Esophagus squamous epithelium (tissue), 5 donors: Measurements from ENCODE around the gene GPR62. TPM values are rescaled to one million over a fixed set of nuclear protein-coding genes. Genes with fewer than 3 reads are reported as not detected.

ENCODE experiments used
- DNase-seq: peaks from one replicate; lab custom pipeline; 2025; lab: John Stamatoyannopoulos, UW
- H3K27ac ChIP-seq, 4 donors: fragments of 200-600 bp; sonication (generic); one replicate each; pipeline ENCODE4 v1.5.1; 2016 to 2019; ENCODE audit warnings: mild to moderate bottlenecking in 1 of 4
- H3K27me3 ChIP-seq, 4 donors: fragments of 200-600 bp; sonication (generic); 1 replicate in 3 of 4; 2 replicates in 1 of 4; pipeline versions ENCODE4 v1.5.1 to v1.6.0; 2017 to 2021; ENCODE audit warnings: antibody characterized with exemption in 1 of 4
- H3K36me3 ChIP-seq, 3 donors: fragments of 200-600 bp; sonication (generic); one replicate each; pipeline ENCODE4 v1.5.1; 2016 to 2019
- H3K4me1 ChIP-seq, 3 donors: fragments of 200-600 bp; sonication (generic); one replicate each; pipeline ENCODE4 v1.5.1; 2017 to 2019
- H3K4me3 ChIP-seq, 4 donors: fragments of 200-600 bp; sonication (generic); 1 replicate in 3 of 4; 2 replicates in 1 of 4; pipeline ENCODE4 v1.5.1; 2016 to 2019; ENCODE audit warnings: mild to moderate bottlenecking in 2 of 4, moderate library complexity in 1 of 4
- H3K9me3 ChIP-seq, 3 donors: fragments of 200-600 bp; sonication (generic); one replicate each; pipeline ENCODE4 v1.5.1; 2016 to 2019
- CTCF ChIP-seq, 6 experiments: fragments of 450-650 bp in 4 of 6; fragments of 200-600 bp in 2 of 6; sonication (generic) in 2 of 6; IDR thresholded peaks; one replicate each; pipeline ENCODE4 v1.5.1; 2016 to 2019; ENCODE audit warnings: antibody characterized with exemption in 6 of 6, mild to moderate bottlenecking in 4 of 6, moderate library complexity in 4 of 6
- POLR2A ChIP-seq, 4 donors: fragments of 450-650 bp; IDR thresholded peaks; one replicate each; pipeline ENCODE4 v1.6.1; 2017; ENCODE audit warnings: antibody characterized with exemption in 4 of 4, mild to moderate bottlenecking in 4 of 4, moderate library complexity in 3 of 4
- WGBS, 2 donors: methylation state at CpG; one replicate each; pipeline ENCODE4 v1.1.5; 2018; 5-methylcytosine and 5-hydroxymethylcytosine counted together
- intact Hi-C: fragments of 100-400 bp; cut with DNase I; formaldehyde crosslinking; loops from one replicate; pipeline ENCODE4 v1.15.0; 2022
- total RNA-seq, 4 donors: library from RNA; depleted of rRNA; stranded (reverse); fragments of >200 nt; gene quantifications; one replicate each; pipeline ENCODE4 v1.1.0, GENCODE V29; 2016
- donor health status: DM: yes; HTN: yes; CAD: no.

The GPR62 gene
- total RNA-seq, 4 donors from 2014 or later = 0.09 to 0.38 TPM; not detected in 2

- H3K27ac ChIP-seq = no peak overlapping the region
- DNase-seq = no peak
- H3K27me3 ChIP-seq = no peaks in the 10 kb centered on the region
- no peak for TF ChIP-seq CTCF (IDR thresholded peaks at IDR 0.05)
- no peak for TF ChIP-seq POLR2A (IDR thresholded peaks at IDR 0.05)
- WGBS, 2 donors = 81 to 90% methylated on average over 4 to 11 of the region's 14 CpGs
- intact Hi-C loops = no loop called here
- peaks cover 0 to 34% (median 0%) of the 10 kb centered on the region in 3 donors for H3K36me3 ChIP-seq
- no peaks in the 10 kb centered on the region for H3K9me3 ChIP-seq
- peaks cover 6 to 20% (median 13%) of the 10 kb centered on the region in 3 donors for H3K4me1 ChIP-seq
- H3K4me3 ChIP-seq = no peak overlapping the region
Observed at GRCh38 chr3:51945926-51946705, 9.1 kb upstream of the GPR62 start.

GRCh38 chr3:51946796-51947195 lies 8.4 kb upstream of the GPR62 start:
- H3K36me3 ChIP-seq = peaks cover 0 to 34% (median 0%) of the 10 kb centered on the region in 3 donors
- peaks cover 0 to 15% (median 13%) of the 10 kb centered on the region in 3 donors for H3K4me1 ChIP-seq
- WGBS, 2 donors = 74 to 80% methylated on average over 4 of the region's 4 CpGs
- no peak overlapping the region for H3K27ac ChIP-seq
- no peak overlapping the region for H3K4me3 ChIP-seq
- intact Hi-C loops = no loop called here
- TF ChIP-seq POLR2A (IDR thresholded peaks at IDR 0.05) (no peak), CTCF (IDR thresholded peaks at IDR 0.05) (no peak)
- DNase-seq = no peak
- H3K27me3 ChIP-seq = no peaks in the 10 kb centered on the region
- no peaks in the 10 kb centered on the region for H3K9me3 ChIP-seq

- Histone ChIP-seq H3K36me3 (peaks cover 0 to 34% (median 0%) of the 10 kb centered on the region in 3 donors), H3K27me3 (no peaks in the 10 kb centered on the region), H3K4me3 (no peak overlapping the region), H3K9me3 (no peaks in the 10 kb centered on the region), H3K27ac (no peak overlapping the region), H3K4me1 (peaks cover 0 to 12% (median 10%) of the 10 kb centered on the region in 3 donors)
- 77 to 79% methylated on average over 7 to 13 of the region's 13 CpGs for WGBS, 2 donors
- no peak for DNase-seq
- intact Hi-C loops = no loop called here
- TF ChIP-seq CTCF (IDR thresholded peaks at IDR 0.05) = no peak
- no peak for TF ChIP-seq POLR2A (IDR thresholded peaks at IDR 0.05)
Observed at GRCh38 chr3:51947215-51947900, 7.8 kb upstream of the GPR62 start.

GRCh38 chr3:51948016-51948580 lies 7.1 kb upstream of the GPR62 start:
- TF ChIP-seq CTCF (IDR thresholded peaks at IDR 0.05) = no peak
- no peak for TF ChIP-seq POLR2A (IDR thresholded peaks at IDR 0.05)
- Histone ChIP-seq H3K4me3 (no peak overlapping the region), H3K4me1 (peaks cover 0 to 5% (median 3%) of the 10 kb centered on the region in 3 donors), H3K27ac (no peak overlapping the region), H3K9me3 (no peaks in the 10 kb centered on the region), H3K36me3 (peaks cover 0 to 34% (median 0%) of the 10 kb centered on the region in 3 donors), H3K27me3 (no peaks in the 10 kb centered on the region)
- no peak for DNase-seq
- intact Hi-C loops = no loop called here
- WGBS, 2 donors = 87 to 88% methylated on average over 10 of the region's 10 CpGs

GRCh38 chr3:51949121-51949520 lies 6.1 kb upstream of the GPR62 start:
- no peak overlapping the region for H3K4me3 ChIP-seq
- no peak for DNase-seq
- no peaks in the 10 kb centered on the region for H3K4me1 ChIP-seq
- H3K27ac ChIP-seq = no peak overlapping the region
- 78 to 100% methylated on average over 3 to 5 of the region's 5 CpGs for WGBS, 2 donors
- peaks cover 0 to 34% (median 0%) of the 10 kb centered on the region in 3 donors for H3K36me3 ChIP-seq
- H3K9me3 ChIP-seq = no peaks in the 10 kb centered on the region
- no peaks in the 10 kb centered on the region for H3K27me3 ChIP-seq
- intact Hi-C loops = no loop called here
- TF ChIP-seq CTCF (IDR thresholded peaks at IDR 0.05) (no peak), POLR2A (IDR thresholded peaks at IDR 0.05) (no peak)
